ENCODE measurements around the gene RBM42.

DNA sequence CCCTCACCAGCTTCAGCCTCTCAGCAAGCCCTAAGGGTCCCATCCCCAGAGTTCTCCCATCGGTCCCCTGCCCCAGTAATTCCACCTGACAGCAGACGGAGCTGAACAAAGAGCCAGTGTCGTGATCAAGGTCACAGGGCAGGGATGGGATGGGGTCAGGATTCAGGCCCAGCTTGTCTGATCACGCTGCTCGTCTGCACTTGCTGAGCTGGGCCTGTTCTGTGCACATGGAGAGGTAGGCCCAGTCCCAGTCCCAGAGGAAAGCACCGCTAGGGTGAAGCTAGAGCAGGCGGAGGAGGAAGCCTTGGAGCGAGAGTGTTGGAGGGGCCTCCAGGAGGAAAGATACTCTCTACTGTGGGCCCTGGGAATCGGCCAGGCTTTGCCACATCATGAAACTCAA is 7.1 kb upstream of the RBM42 start:
- TF ChIP-seq POLR2A (IDR thresholded peaks at IDR 0.05; ENCODE audit: low read depth, low read length) = no peak
- TF ChIP-seq PAX5 (IDR thresholded peaks at IDR 0.05; ENCODE audit: insufficient read depth, low read length, severe bottlenecking) = no peak
- TF ChIP-seq POU2F2 (IDR thresholded peaks at IDR 0.05; ENCODE audit: low read depth, low read length) = no peak
- no peak for TF ChIP-seq TAF1 (IDR thresholded peaks at IDR 0.05; ENCODE audit: low read depth, low read length)
